GM12878 (cell line): ENCODE data around the gene LAMP1. TPM values are rescaled to one million over a fixed set of nuclear protein-coding genes. Genes with fewer than 3 reads are reported as not detected.

Source experiments
- ATAC-seq: fragments of 200-7000 bp; cut with Tn5 transposase; 3 replicates; pipeline ENCODE4 v1.9.1; 2020; ENCODE audit warnings: mild to moderate bottlenecking, moderate library complexity
- BruUV-seq: library from RNA; stranded (reverse); fragments of 400-500 nt; replicated peaks from 2 replicates; lab custom pipeline; 2021; lab: Mats Ljungman, UMichigan
- CTCF ChIA-PET: fragments of 300-600 bp; sonication (Branson Sonifier 250); formaldehyde crosslinking; extraction: SDS; loops from one replicate; lab custom pipeline; 2021; ENCODE audit warnings: inconsistent platforms; lab: Yijun Ruan, JAX
- POLR2A ChIA-PET: fragments of 350-600 bp; formaldehyde crosslinking; extraction: SDS; loops from one replicate; lab custom pipeline; 2021; ENCODE audit warnings: inconsistent platforms; lab: Charles Lee
- RAD21 ChIA-PET: fragments of 300-600 bp; sonication (Branson Sonifier 250); formaldehyde crosslinking; loops from one replicate; lab custom pipeline; 2023; ENCODE audit warnings: antibody characterized with exemption; ENCODE audit not compliant: unreplicated experiment; lab: Charles Lee
- SMC1A ChIA-PET: fragments of 300-600 bp; sonication (Branson Sonifier 250); formaldehyde crosslinking; loops from one replicate; lab custom pipeline; 2023; ENCODE audit not compliant: unreplicated experiment, uncharacterized antibody; lab: Charles Lee
- DNase-seq: peaks from one replicate; pipeline ENCODE4 v3.0.0-alpha.2; 2011; ENCODE audit warnings: low read depth, low spot score
- FAIRE-seq: peaks from 3 replicates; lab custom pipeline; 2011; peaks lifted over from hg19 to GRCh38; lab: Jason Lieb, UNC
- H2AFZ ChIP-seq: 2 replicates; pipeline ENCODE4 v1.6.0; 2011; ENCODE audit warnings: low read depth, low read length, control low read depth; ENCODE audit not compliant: control insufficient read depth
- H3K27ac ChIP-seq: 2 replicates; pipeline ENCODE4 v1.5.1; 2011; ENCODE audit warnings: control low read depth; ENCODE audit not compliant: control insufficient read depth, insufficient read depth
- H3K27me3 ChIP-seq, 2 experiments: replicated peaks in 1 of 2; 2 replicates each; pipeline versions ENCODE4 v1.6.0 to v1.6.1; 2011; ENCODE audit warnings: low read length in 1 of 2; ENCODE audit not compliant: control insufficient read depth in 2 of 2, insufficient read depth in 2 of 2
- H3K36me3 ChIP-seq, 2 experiments: 2 replicates each; pipeline ENCODE4 v1.5.1; 2011; ENCODE audit warnings: low read length in 1 of 2; ENCODE audit not compliant: control insufficient read depth in 2 of 2, insufficient read depth in 2 of 2
- H3K4me1 ChIP-seq: 2 replicates; pipeline ENCODE4 v1.6.1; 2011; ENCODE audit warnings: mild to moderate bottlenecking, low read length, moderate library complexity, mixed read lengths; ENCODE audit not compliant: control insufficient read depth, insufficient read depth
- H3K4me2 ChIP-seq: 2 replicates; pipeline ENCODE4 v1.6.0; 2011; ENCODE audit warnings: control low read depth; ENCODE audit not compliant: control insufficient read depth, insufficient read depth
- H3K4me3 ChIP-seq: fragments of 200-600 bp; sonication (generic); 2 replicates; pipeline ENCODE4 v1.5.1; 2016
- H3K79me2 ChIP-seq: 2 replicates; pipeline ENCODE4 v1.6.0; 2011; ENCODE audit warnings: low read length; ENCODE audit not compliant: control insufficient read depth, insufficient read depth
- H3K9ac ChIP-seq: 2 replicates; pipeline ENCODE4 v1.8.0; 2011; ENCODE audit warnings: low read length, control low read depth, mixed read lengths; ENCODE audit not compliant: control insufficient read depth, insufficient read depth
- H3K9me3 ChIP-seq: replicated peaks from 3 replicates; pipeline ENCODE4 v1.5.1; 2011; ENCODE audit warnings: mild to moderate bottlenecking, low read length; ENCODE audit not compliant: control insufficient read depth, insufficient read depth
- H4K20me1 ChIP-seq: 2 replicates; pipeline ENCODE4 v1.6.0; 2011; ENCODE audit not compliant: control insufficient read depth, insufficient read depth
- BHLHE40 ChIP-seq, 2 experiments: fragments of 450-650 bp in 1 of 2; IDR thresholded peaks; 2 replicates each; pipeline ENCODE4 v1.6.1; 2011 to 2017; ENCODE audit warnings: low read depth in 2 of 2, borderline replicate concordance in 1 of 2, improper control_type of control experiment in 1 of 2, low read length in 1 of 2, mild to moderate bottlenecking in 1 of 2
- E4F1 ChIP-seq: fragments of 450-650 bp; IDR thresholded peaks from 2 replicates; pipeline ENCODE4 v1.6.1; 2018; ENCODE audit warnings: borderline replicate concordance, mild to moderate bottlenecking; ENCODE audit not compliant: partially characterized antibody
- EP300 ChIP-seq, 2 experiments: fragments of 150-350 bp in 1 of 2; IDR thresholded peaks; 2 replicates each; pipeline ENCODE4 v1.6.1; 2011 to 2012; ENCODE audit warnings: low read depth in 2 of 2, low read length in 2 of 2, borderline replicate concordance in 1 of 2, improper control_type of control experiment in 1 of 2, inconsistent platforms in 1 of 2; ENCODE audit not compliant: control insufficient read depth in 1 of 2
- JUNB ChIP-seq: IDR thresholded peaks from 2 replicates; pipeline ENCODE4 v1.6.1; 2016; ENCODE audit warnings: antibody characterized with exemption, mild to moderate bottlenecking
- MTA3 ChIP-seq: IDR thresholded peaks from 2 replicates; pipeline ENCODE4 v1.6.1; 2012; ENCODE audit warnings: low read length, inconsistent platforms, borderline replicate concordance
- RAD51 ChIP-seq: fragments of 450-650 bp; IDR thresholded peaks from 2 replicates; pipeline ENCODE4 v1.6.1; 2016; ENCODE audit warnings: moderate library complexity, mild to moderate bottlenecking, inconsistent platforms
- RCOR1 ChIP-seq: conservative IDR thresholded peaks from 2 replicates; pipeline ENCODE4 v1.6.1; 2012; ENCODE audit warnings: low read depth, low read length, improper control_type of control experiment
- TARDBP ChIP-seq: IDR thresholded peaks from 2 replicates; pipeline ENCODE4 v1.6.1; 2016; ENCODE audit warnings: borderline replicate concordance
- ZNF217 ChIP-seq: fragments of 450-650 bp; IDR thresholded peaks from 2 replicates; pipeline ENCODE4 v1.6.1; 2017; ENCODE audit warnings: antibody characterized with exemption, mild to moderate bottlenecking
- WGBS: methylation state at CpG from one replicate; pipeline ENCODE4 v1.1.6; 2016; ENCODE audit warnings: low lambda C conversion rate; ENCODE audit not compliant: insufficient replicate concordance, insufficient coverage; ENCODE audit errors: missing lambda C conversion rate; 5-methylcytosine and 5-hydroxymethylcytosine counted together
- in situ Hi-C: fragments of 300-500 bp; cut with MboI; formaldehyde crosslinking; loops from 9 replicates; pipeline ENCODE4 v1.14.3; 2018; ENCODE audit warnings: mixed read lengths
- intact Hi-C: fragments of 100-400 bp; cut with micrococcal nuclease; formaldehyde crosslinking; loops from one replicate; pipeline ENCODE4 v1.14.2; 2022; ENCODE audit not compliant: unreplicated experiment
- polyA plus RNA-seq, 11 experiments: library from polyadenylated mRNA; depleted of rRNA in 4 of 11; unstranded in 6 of 11; stranded (reverse) in 5 of 11; fragments of >200 nt; fragmentation: Nextera tagmentation in 4 of 11; fragmentation: Illumina TruSeq in 1 of 11; extraction: Ambion mirVana in 4 of 11; extraction: Trizol in 1 of 11; gene quantifications; 1 replicate in 1 of 11; 2 replicates in 10 of 11; pipeline versions ENCODE4 v1.2.1 to v1.2.3, GENCODE V29; 2011 to 2016; ENCODE audit warnings: inconsistent platforms in 2 of 11, missing spikeins in 2 of 11, low read depth in 1 of 11
- total RNA-seq, 4 experiments: library from RNA; depleted of rRNA in 3 of 4; stranded (reverse); fragments of >200 nt in 3 of 4; fragmentation: Illumina TruSeq in 1 of 4; extraction: Trizol in 1 of 4; gene quantifications; 2 replicates each; pipeline versions ENCODE4 v1.2.1 to v1.2.3, GENCODE V29; 2013 to 2021
- TF ChIP-seq, protein P1 (sequence below), 3 experiments: IDR thresholded peaks in 2 of 3; conservative IDR thresholded peaks in 1 of 3; 2 replicates each; pipeline ENCODE4 v1.5.1; 2011; ENCODE audit warnings: low read depth in 3 of 3, low read length in 3 of 3, mild to moderate bottlenecking in 3 of 3, control low read depth in 2 of 3, moderate library complexity in 2 of 3, inconsistent platforms in 1 of 3, mixed read lengths in 1 of 3; ENCODE audit not compliant: control insufficient read depth in 2 of 3, insufficient read depth in 1 of 3; ENCODE audit errors: extremely low read depth in 1 of 3
- TF ChIP-seq, protein P2 (sequence below): IDR thresholded peaks from 2 replicates; pipeline ENCODE4 v1.6.1; 2011; ENCODE audit warnings: low read depth, mild to moderate bottlenecking, low read length, moderate library complexity, borderline replicate concordance; ENCODE audit errors: extremely low read depth
- TF ChIP-seq, protein P3 (sequence below): fragments of 450-650 bp; formaldehyde crosslinking; IDR thresholded peaks from 2 replicates; pipeline ENCODE4 v1.5.0; 2022; ENCODE audit warnings: mild to moderate bottlenecking, missing genetic modification characterization

Gene LAMP1
- total and polyA plus RNA-seq, 10 of the 15 experiments (the other 5 are each of a cell fraction or from before 2014, with no cell fraction given), result 2.5 to 83.0 (median 32.7) TPM

DNA sequence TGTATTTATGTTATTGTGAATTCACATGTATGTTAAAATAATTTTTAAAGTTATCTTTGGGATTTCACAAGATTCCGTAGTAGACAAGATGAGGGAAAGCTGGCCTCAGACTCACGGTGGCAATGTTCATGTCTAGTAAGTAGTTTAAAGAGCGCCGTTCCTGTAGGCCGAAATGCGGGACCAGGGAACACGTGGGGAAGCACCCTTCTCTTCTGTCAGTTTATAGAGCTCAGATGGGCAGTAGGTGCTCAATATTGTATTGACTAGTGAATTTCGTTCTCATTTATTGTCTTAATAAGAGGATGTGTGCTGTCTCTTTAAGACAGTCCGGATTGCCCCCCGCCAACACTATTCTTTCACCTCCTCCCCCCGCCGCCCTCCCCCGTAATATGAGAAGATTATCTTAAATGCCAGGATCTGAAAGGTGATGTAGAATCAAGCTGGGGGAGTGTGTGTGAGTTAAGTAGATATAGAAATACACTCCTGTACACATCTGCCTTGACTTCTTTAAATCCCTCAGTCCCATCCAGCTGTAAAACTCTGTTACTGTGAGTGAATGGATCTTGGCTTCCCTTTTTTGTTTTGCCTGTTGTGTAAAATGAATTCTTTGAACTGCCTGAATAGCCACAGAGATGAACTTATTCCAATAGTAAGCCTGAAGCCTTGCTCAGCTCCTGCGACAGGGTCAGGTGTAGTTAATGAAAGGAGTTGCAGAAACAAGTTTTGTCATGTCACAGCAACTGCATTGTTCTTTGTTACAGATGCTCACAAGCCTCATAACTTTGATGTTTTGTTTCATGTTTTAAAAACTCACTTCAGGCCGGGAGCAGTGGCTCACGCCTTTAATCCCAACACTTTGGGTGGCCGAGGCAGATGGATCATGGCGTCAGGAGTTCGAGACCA is 1.3 kb downstream of the LAMP1 start:
- WGBS, result 46% methylated on average over 19 of the region's 19 CpGs
- peaks cover 0 to 3% of the 10 kb centered on the region in 2 experiments; a peak in 1 of 4 replicates for H3K36me3 ChIP-seq
- no peak overlapping the region for H2AFZ ChIP-seq
- BruUV-seq, result TSS peak; percentile 82
- no peak for DNase-seq
- no peaks in the 10 kb centered on the region for H3K27me3 ChIP-seq
- H4K20me1 ChIP-seq, result no peaks in the 10 kb centered on the region
- H3K4me2 ChIP-seq, result peak overlapping the region; percentile 80
- ChIA-PET SMC1A (interaction anchor here (1.5 to 2.1 kb wide), 3 partner anchors 11 to 91 kb away, joined by 3 to 8 read pairs (median 6); no protein-coding TSS in a partner anchor), RAD21 (interaction anchor here (0.6 kb wide), 1 partner anchor 9 kb away, joined by 3 read pairs; no protein-coding TSS in a partner anchor), CTCF (interaction anchor here (0.7 to 2.3 kb wide), 2 partner anchors 21 to 93 kb away, joined by 3 to 5 read pairs; no protein-coding TSS in a partner anchor), POLR2A (interaction anchor here (1.6 kb wide), 1 partner anchor 89 kb away, joined by 5 read pairs; the partner anchor contains the start of genes CUL4A and PCID2)
- peak overlapping the region; percentile 88 for H3K9ac ChIP-seq
- H3K9me3 ChIP-seq, result no peaks in the 10 kb centered on the region
- H3K4me1 ChIP-seq, result no peaks in the 10 kb centered on the region
- ATAC-seq, result no peak
- intact Hi-C loops, result loop anchor here (5.0 to 10.0 kb wide), 2 partner anchors 194 to 287 kb away; partner anchors contain the start of genes DCUN1D2 and TFDP1
- in situ Hi-C loops, result no loop called here
- H3K4me3 ChIP-seq, result peak overlapping the region; percentile 85
- H3K79me2 ChIP-seq, result peaks cover 51% of the 10 kb centered on the region
- peak overlapping the region; percentile 87 for H3K27ac ChIP-seq
- peak; percentile 41 for FAIRE-seq
- TF ChIP-seq, protein P1, sequence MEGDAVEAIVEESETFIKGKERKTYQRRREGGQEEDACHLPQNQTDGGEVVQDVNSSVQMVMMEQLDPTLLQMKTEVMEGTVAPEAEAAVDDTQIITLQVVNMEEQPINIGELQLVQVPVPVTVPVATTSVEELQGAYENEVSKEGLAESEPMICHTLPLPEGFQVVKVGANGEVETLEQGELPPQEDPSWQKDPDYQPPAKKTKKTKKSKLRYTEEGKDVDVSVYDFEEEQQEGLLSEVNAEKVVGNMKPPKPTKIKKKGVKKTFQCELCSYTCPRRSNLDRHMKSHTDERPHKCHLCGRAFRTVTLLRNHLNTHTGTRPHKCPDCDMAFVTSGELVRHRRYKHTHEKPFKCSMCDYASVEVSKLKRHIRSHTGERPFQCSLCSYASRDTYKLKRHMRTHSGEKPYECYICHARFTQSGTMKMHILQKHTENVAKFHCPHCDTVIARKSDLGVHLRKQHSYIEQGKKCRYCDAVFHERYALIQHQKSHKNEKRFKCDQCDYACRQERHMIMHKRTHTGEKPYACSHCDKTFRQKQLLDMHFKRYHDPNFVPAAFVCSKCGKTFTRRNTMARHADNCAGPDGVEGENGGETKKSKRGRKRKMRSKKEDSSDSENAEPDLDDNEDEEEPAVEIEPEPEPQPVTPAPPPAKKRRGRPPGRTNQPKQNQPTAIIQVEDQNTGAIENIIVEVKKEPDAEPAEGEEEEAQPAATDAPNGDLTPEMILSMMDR (IDR thresholded peaks at IDR 0.05 in 2 of 3, conservative IDR thresholded peaks at IDR 0.05 in 1 of 3; ENCODE audit: control insufficient read depth in 2 of 3, extremely low read depth in 1 of 3, insufficient read depth in 1 of 3, low read depth in 3 of 3, low read length in 3 of 3), result no peak
- TF ChIP-seq EP300 (IDR thresholded peaks at IDR 0.05; ENCODE audit: borderline replicate concordance in 1 of 2, control insufficient read depth in 1 of 2, low read depth in 2 of 2, low read length in 2 of 2), result no peak
- no peak for TF ChIP-seq JUNB
- TF ChIP-seq ZNF217, result no peak
- TF ChIP-seq MTA3, result no peak
- TF ChIP-seq, protein P2, sequence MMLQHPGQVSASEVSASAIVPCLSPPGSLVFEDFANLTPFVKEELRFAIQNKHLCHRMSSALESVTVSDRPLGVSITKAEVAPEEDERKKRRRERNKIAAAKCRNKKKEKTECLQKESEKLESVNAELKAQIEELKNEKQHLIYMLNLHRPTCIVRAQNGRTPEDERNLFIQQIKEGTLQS, result no peak
- no peak for TF ChIP-seq RAD51
- no peak for TF ChIP-seq BHLHE40 (IDR thresholded peaks at IDR 0.05; ENCODE audit: borderline replicate concordance in 1 of 2, low read depth in 2 of 2, low read length in 1 of 2)
- TF ChIP-seq E4F1, result no peak
- TF ChIP-seq RCOR1, result no peak
- no peak for TF ChIP-seq TARDBP
- TF ChIP-seq, protein P3, sequence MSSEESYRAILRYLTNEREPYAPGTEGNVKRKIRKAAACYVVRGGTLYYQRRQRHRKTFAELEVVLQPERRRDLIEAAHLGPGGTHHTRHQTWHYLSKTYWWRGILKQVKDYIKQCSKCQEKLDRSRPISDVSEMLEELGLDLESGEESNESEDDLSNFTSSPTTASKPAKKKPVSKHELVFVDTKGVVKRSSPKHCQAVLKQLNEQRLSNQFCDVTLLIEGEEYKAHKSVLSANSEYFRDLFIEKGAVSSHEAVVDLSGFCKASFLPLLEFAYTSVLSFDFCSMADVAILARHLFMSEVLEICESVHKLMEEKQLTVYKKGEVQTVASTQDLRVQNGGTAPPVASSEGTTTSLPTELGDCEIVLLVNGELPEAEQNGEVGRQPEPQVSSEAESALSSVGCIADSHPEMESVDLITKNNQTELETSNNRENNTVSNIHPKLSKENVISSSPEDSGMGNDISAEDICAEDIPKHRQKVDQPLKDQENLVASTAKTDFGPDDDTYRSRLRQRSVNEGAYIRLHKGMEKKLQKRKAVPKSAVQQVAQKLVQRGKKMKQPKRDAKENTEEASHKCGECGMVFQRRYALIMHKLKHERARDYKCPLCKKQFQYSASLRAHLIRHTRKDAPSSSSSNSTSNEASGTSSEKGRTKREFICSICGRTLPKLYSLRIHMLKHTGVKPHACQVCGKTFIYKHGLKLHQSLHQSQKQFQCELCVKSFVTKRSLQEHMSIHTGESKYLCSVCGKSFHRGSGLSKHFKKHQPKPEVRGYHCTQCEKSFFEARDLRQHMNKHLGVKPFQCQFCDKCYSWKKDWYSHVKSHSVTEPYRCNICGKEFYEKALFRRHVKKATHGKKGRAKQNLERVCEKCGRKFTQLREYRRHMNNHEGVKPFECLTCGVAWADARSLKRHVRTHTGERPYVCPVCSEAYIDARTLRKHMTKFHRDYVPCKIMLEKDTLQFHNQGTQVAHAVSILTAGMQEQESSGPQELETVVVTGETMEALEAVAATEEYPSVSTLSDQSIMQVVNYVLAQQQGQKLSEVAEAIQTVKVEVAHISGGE (CRISPR knock-in tag), result no peak
